Stimulated activated CD8-positive, alpha-beta memory T cell treated with anti-CD3 and anti-CD28 coated beads, Interleukin-12 subunit alpha, Interleukin-12 subunit beta, amount 100 ng/mL, for 24 hours (primary cell): ENCODE results near the gene XCL2.
"Not testable (repeated sequence)": the region's sequence is repeated elsewhere in the genome, so short reads cannot be mapped to it uniquely, and the experiment has no call there.

Experiments used
- DNase-seq: peaks from one replicate; pipeline ENCODE4 v3.0.0-alpha.2; 2020; ENCODE audit errors: extremely low read depth

Gene XCL2

GRCh38 chr1:168543840-168544498 lies at the start of gene XCL2:
XCL2 (minus strand) TSS chr1:168543997; CDS start chr1:168543964, 33 bp downstream.
- not testable (repeated sequence) for DNase-seq

- DNase-seq: no peak
Measured at GRCh38 chr1:168591641-168592250, 47.9 kb upstream of the XCL2 start.

GRCh38 chr1:168591066-168591465 lies 47.3 kb upstream of the XCL2 start:
- no peak for DNase-seq

GRCh38 chr1:168589167-168589566 lies 45.4 kb upstream of the XCL2 start:
- DNase-seq: no peak

GRCh38 chr1:168585937-168586336 lies 42.1 kb upstream of the XCL2 start:
- DNase-seq: no peak

- DNase-seq: no peak
Measured at GRCh38 chr1:168585191-168585590, 41.4 kb upstream of the XCL2 start.

- DNase-seq: no peak
Measured at GRCh38 chr1:168583571-168583970, 39.8 kb upstream of the XCL2 start.

GRCh38 chr1:168582688-168583336 lies 39.0 kb upstream of the XCL2 start:
- DNase-seq: no peak

GRCh38 chr1:168581817-168582572 lies 38.2 kb upstream of the XCL2 start:
- DNase-seq: no peak

GRCh38 chr1:168580991-168581390 lies 37.2 kb upstream of the XCL2 start:
- DNase-seq: not testable (repeated sequence)

GRCh38 chr1:168580290-168580689 lies 36.5 kb upstream of the XCL2 start:
- not testable (repeated sequence) for DNase-seq

- not testable (repeated sequence) for DNase-seq
Measured at GRCh38 chr1:168578531-168579185, 34.9 kb upstream of the XCL2 start.

GRCh38 chr1:168576245-168576688 lies 32.5 kb upstream of the XCL2 start, which contains the start of gene XCL1:
XCL1 (plus strand) TSS chr1:168576605; CDS start chr1:168576638, 33 bp downstream.
- not testable (repeated sequence) for DNase-seq

- not testable (repeated sequence) for DNase-seq
Measured at GRCh38 chr1:168574234-168574633, 30.4 kb upstream of the XCL2 start.

- DNase-seq: no peak
Measured at GRCh38 chr1:168572633-168573032, 28.8 kb upstream of the XCL2 start.

GRCh38 chr1:168570652-168571051 lies 26.9 kb upstream of the XCL2 start:
- no peak for DNase-seq

GRCh38 chr1:168568346-168568745 lies 24.5 kb upstream of the XCL2 start:
- no peak for DNase-seq

- no peak for DNase-seq
Measured at GRCh38 chr1:168567568-168567967, 23.8 kb upstream of the XCL2 start.

- no peak for DNase-seq
Measured at GRCh38 chr1:168567007-168567406, 23.2 kb upstream of the XCL2 start.

- no peak for DNase-seq
Measured at GRCh38 chr1:168565825-168566224, 22.0 kb upstream of the XCL2 start.

- no peak for DNase-seq
Measured at GRCh38 chr1:168561989-168562388, 18.2 kb upstream of the XCL2 start.

- DNase-seq: no peak
Measured at GRCh38 chr1:168560370-168560769, 16.6 kb upstream of the XCL2 start.
